GM19372 (cell line): ENCODE data around the gene CANT1.

ENCODE experiments used
- ATAC-seq: cut with Tn5 transposase; IDR thresholded peaks from one replicate; pipeline ENCODE4 v1.9.1; 2021; ENCODE audit warnings: mild to moderate bottlenecking, low read depth, moderate library complexity; ENCODE audit not compliant: unreplicated experiment

The CANT1 gene

GRCh38 chr17:79012563-79013134 lies 3.1 kb upstream of the CANT1 start:
- ATAC-seq = no peak

- ATAC-seq = no peak
Measured at GRCh38 chr17:79011451-79012147, 2.0 kb upstream of the CANT1 start.

GRCh38 chr17:79010304-79010646 lies 711 bp upstream of the CANT1 start:
- no peak for ATAC-seq

GRCh38 chr17:79008666-79009387 lies 737 bp downstream of the CANT1 start:
- no peak for ATAC-seq

GRCh38 chr17:79007504-79008381 lies 1.8 kb downstream of the CANT1 start:
- no peak for ATAC-seq

- ATAC-seq = no peak
Measured at GRCh38 chr17:79006794-79007503, 2.6 kb downstream of the CANT1 start.

- no peak for ATAC-seq
Measured at GRCh38 chr17:79006046-79006445, 3.5 kb downstream of the CANT1 start.

- no peak for ATAC-seq
Measured at GRCh38 chr17:79005063-79005861, 4.3 kb downstream of the CANT1 start.

- ATAC-seq = no peak
Measured at GRCh38 chr17:79003661-79004411, 5.7 kb downstream of the CANT1 start.

GRCh38 chr17:79002796-79003593 lies 6.6 kb downstream of the CANT1 start:
- ATAC-seq = no peak

- ATAC-seq = no peak
Measured at GRCh38 chr17:79002291-79002690, 7.3 kb downstream of the CANT1 start.

GRCh38 chr17:79001190-79002020 lies 8.2 kb downstream of the CANT1 start:
- ATAC-seq = no peak

- no peak for ATAC-seq
Measured at GRCh38 chr17:79000396-79001189, 9.0 kb downstream of the CANT1 start.

- no peak for ATAC-seq
Measured at GRCh38 chr17:78999947-79000395, 9.6 kb downstream of the CANT1 start.

GRCh38 chr17:78999056-78999768 lies 10.4 kb downstream of the CANT1 start:
- no peak for ATAC-seq
